Measurements from ENCODE around the gene ADAMTS8. TPM values are rescaled to one million over a fixed set of nuclear protein-coding genes. Genes with fewer than 3 reads are reported as not detected.
A peak's percentile ranks its signal among the peaks of the same experiment; 100 is the strongest.

The ADAMTS8 gene
- 5.7 TPM for total RNA-seq

- H3K9me3 ChIP-seq (ENCODE audit: control insufficient read depth in 3 of 3, low read length in 3 of 3), result no peaks in the 10 kb centered on the region
- H3K27me3 ChIP-seq (ENCODE audit: control insufficient read depth in 3 of 3, insufficient read depth in 3 of 3, low read length in 3 of 3), result peaks cover 36 to 50% (median 39%) of the 10 kb centered on the region in 3 donors
- H3K4me1 ChIP-seq (ENCODE audit: control insufficient read depth in 3 of 3, insufficient read depth in 3 of 3, low read length in 3 of 3), result peaks cover 11 to 23% (median 15%) of the 10 kb centered on the region in 3 donors
- H3K4me3 ChIP-seq (ENCODE audit: low read length in 3 of 3), result peak within 1 kb of the TSS; percentile 45 to 58 (median 54)
- no peak within 1 kb of the TSS for H3K27ac ChIP-seq (ENCODE audit: low read depth, low read length)
- H3K36me3 ChIP-seq (ENCODE audit: control insufficient read depth in 3 of 3, insufficient read depth in 3 of 3, low read length in 3 of 3), result no peaks in the 10 kb centered on the region
- H3K9ac ChIP-seq (ENCODE audit: low read depth in 1 of 3, low read length in 3 of 3), result peak within 1 kb of the TSS in 1 of 3 donors; percentile 45
Measured at GRCh38 chr11:130428316-130429119, at the start of gene ADAMTS8. Gene ADAMTS8, minus strand, starts transcription at chr11:130428609. Its CDS starts 323 bp downstream, at chr11:130428286.

GRCh38 chr11:130477586-130478203 lies 49.3 kb upstream of the ADAMTS8 start:
- Histone ChIP-seq H3K9me3 (ENCODE audit: control insufficient read depth in 3 of 3, low read length in 3 of 3) (no peaks in the 10 kb centered on the region), H3K4me3 (ENCODE audit: low read length in 3 of 3) (no peak overlapping the region), H3K9ac (ENCODE audit: low read depth in 1 of 3, low read length in 3 of 3) (no peak overlapping the region), H3K27ac (ENCODE audit: low read depth, low read length) (peak overlapping the region; percentile 72), H3K4me1 (ENCODE audit: control insufficient read depth in 3 of 3, insufficient read depth in 3 of 3, low read length in 3 of 3) (peaks cover 22 to 33% (median 27%) of the 10 kb centered on the region in 3 donors), H3K27me3 (ENCODE audit: control insufficient read depth in 3 of 3, insufficient read depth in 3 of 3, low read length in 3 of 3) (no peaks in the 10 kb centered on the region), H3K36me3 (ENCODE audit: control insufficient read depth in 3 of 3, insufficient read depth in 3 of 3, low read length in 3 of 3) (peaks cover 0 to 8% (median 0%) of the 10 kb centered on the region in 3 donors)

GRCh38 chr11:130476922-130477491 lies 48.6 kb upstream of the ADAMTS8 start:
- H3K4me1 ChIP-seq (ENCODE audit: control insufficient read depth in 3 of 3, insufficient read depth in 3 of 3, low read length in 3 of 3), result peaks cover 22 to 33% (median 27%) of the 10 kb centered on the region in 3 donors
- peaks cover 0 to 11% (median 0%) of the 10 kb centered on the region in 3 donors for H3K36me3 ChIP-seq (ENCODE audit: control insufficient read depth in 3 of 3, insufficient read depth in 3 of 3, low read length in 3 of 3)
- peak overlapping the region; percentile 72 for H3K27ac ChIP-seq (ENCODE audit: low read depth, low read length)

GRCh38 chr11:130476200-130476921 lies 48.0 kb upstream of the ADAMTS8 start:
- H3K4me3 ChIP-seq (ENCODE audit: low read length in 3 of 3), result no peak overlapping the region
- peak overlapping the region; percentile 72 for H3K27ac ChIP-seq (ENCODE audit: low read depth, low read length)
- peaks cover 0 to 11% (median under 1%) of the 10 kb centered on the region in 3 donors for H3K36me3 ChIP-seq (ENCODE audit: control insufficient read depth in 3 of 3, insufficient read depth in 3 of 3, low read length in 3 of 3)
- H3K9ac ChIP-seq (ENCODE audit: low read depth in 1 of 3, low read length in 3 of 3), result peak overlapping the region in 1 of 3 donors; percentile 33
- H3K9me3 ChIP-seq (ENCODE audit: control insufficient read depth in 3 of 3, low read length in 3 of 3), result no peaks in the 10 kb centered on the region
- peaks cover 22 to 33% (median 27%) of the 10 kb centered on the region in 3 donors for H3K4me1 ChIP-seq (ENCODE audit: control insufficient read depth in 3 of 3, insufficient read depth in 3 of 3, low read length in 3 of 3)
- no peaks in the 10 kb centered on the region for H3K27me3 ChIP-seq (ENCODE audit: control insufficient read depth in 3 of 3, insufficient read depth in 3 of 3, low read length in 3 of 3)

More at GRCh38 chr11:130476922-130477491, 48.6 kb upstream of the ADAMTS8 start:
- no peaks in the 10 kb centered on the region for H3K27me3 ChIP-seq (ENCODE audit: control insufficient read depth in 3 of 3, insufficient read depth in 3 of 3, low read length in 3 of 3)
- H3K4me3 ChIP-seq (ENCODE audit: low read length in 3 of 3), result no peak overlapping the region
- H3K9ac ChIP-seq (ENCODE audit: low read depth in 1 of 3, low read length in 3 of 3), result no peak overlapping the region
- H3K9me3 ChIP-seq (ENCODE audit: control insufficient read depth in 3 of 3, low read length in 3 of 3), result no peaks in the 10 kb centered on the region

- no peak overlapping the region for H3K27ac ChIP-seq (ENCODE audit: low read depth, low read length)
- H3K4me3 ChIP-seq (ENCODE audit: low read length in 3 of 3), result no peak overlapping the region
- no peaks in the 10 kb centered on the region for H3K9me3 ChIP-seq (ENCODE audit: control insufficient read depth in 3 of 3, low read length in 3 of 3)
- no peaks in the 10 kb centered on the region for H3K27me3 ChIP-seq (ENCODE audit: control insufficient read depth in 3 of 3, insufficient read depth in 3 of 3, low read length in 3 of 3)
- no peak overlapping the region for H3K9ac ChIP-seq (ENCODE audit: low read depth in 1 of 3, low read length in 3 of 3)
- peaks cover 22 to 33% (median 27%) of the 10 kb centered on the region in 3 donors for H3K4me1 ChIP-seq (ENCODE audit: control insufficient read depth in 3 of 3, insufficient read depth in 3 of 3, low read length in 3 of 3)
- peaks cover 0 to 15% (median 3%) of the 10 kb centered on the region in 3 donors for H3K36me3 ChIP-seq (ENCODE audit: control insufficient read depth in 3 of 3, insufficient read depth in 3 of 3, low read length in 3 of 3)
Measured at GRCh38 chr11:130475426-130476053, 47.1 kb upstream of the ADAMTS8 start.

GRCh38 chr11:130474637-130475400 lies 46.4 kb upstream of the ADAMTS8 start:
- H3K9ac ChIP-seq (ENCODE audit: low read depth in 1 of 3, low read length in 3 of 3), result no peak overlapping the region
- H3K27me3 ChIP-seq (ENCODE audit: control insufficient read depth in 3 of 3, insufficient read depth in 3 of 3, low read length in 3 of 3), result no peaks in the 10 kb centered on the region
- no peaks in the 10 kb centered on the region for H3K9me3 ChIP-seq (ENCODE audit: control insufficient read depth in 3 of 3, low read length in 3 of 3)
- peaks cover 0 to 15% (median 3%) of the 10 kb centered on the region in 3 donors for H3K36me3 ChIP-seq (ENCODE audit: control insufficient read depth in 3 of 3, insufficient read depth in 3 of 3, low read length in 3 of 3)
- peaks cover 22 to 29% (median 27%) of the 10 kb centered on the region in 3 donors for H3K4me1 ChIP-seq (ENCODE audit: control insufficient read depth in 3 of 3, insufficient read depth in 3 of 3, low read length in 3 of 3)
- H3K27ac ChIP-seq (ENCODE audit: low read depth, low read length), result no peak overlapping the region
- no peak overlapping the region for H3K4me3 ChIP-seq (ENCODE audit: low read length in 3 of 3)

GRCh38 chr11:130473795-130474377 lies 45.5 kb upstream of the ADAMTS8 start:
- Histone ChIP-seq H3K27me3 (ENCODE audit: control insufficient read depth in 3 of 3, insufficient read depth in 3 of 3, low read length in 3 of 3) (no peaks in the 10 kb centered on the region), H3K36me3 (ENCODE audit: control insufficient read depth in 3 of 3, insufficient read depth in 3 of 3, low read length in 3 of 3) (peaks cover 0 to 17% (median 3%) of the 10 kb centered on the region in 3 donors), H3K9ac (ENCODE audit: low read depth in 1 of 3, low read length in 3 of 3) (no peak overlapping the region), H3K4me1 (ENCODE audit: control insufficient read depth in 3 of 3, insufficient read depth in 3 of 3, low read length in 3 of 3) (peaks cover 17 to 28% (median 24%) of the 10 kb centered on the region in 3 donors), H3K27ac (ENCODE audit: low read depth, low read length) (no peak overlapping the region), H3K4me3 (ENCODE audit: low read length in 3 of 3) (no peak overlapping the region), H3K9me3 (ENCODE audit: control insufficient read depth in 3 of 3, low read length in 3 of 3) (no peaks in the 10 kb centered on the region)

- Histone ChIP-seq H3K4me3 (ENCODE audit: low read length in 3 of 3) (no peak overlapping the region), H3K27me3 (ENCODE audit: control insufficient read depth in 3 of 3, insufficient read depth in 3 of 3, low read length in 3 of 3) (no peaks in the 10 kb centered on the region), H3K9me3 (ENCODE audit: control insufficient read depth in 3 of 3, low read length in 3 of 3) (no peaks in the 10 kb centered on the region), H3K9ac (ENCODE audit: low read depth in 1 of 3, low read length in 3 of 3) (no peak overlapping the region), H3K4me1 (ENCODE audit: control insufficient read depth in 3 of 3, insufficient read depth in 3 of 3, low read length in 3 of 3) (peaks cover 16 to 21% (median 18%) of the 10 kb centered on the region in 3 donors), H3K36me3 (ENCODE audit: control insufficient read depth in 3 of 3, insufficient read depth in 3 of 3, low read length in 3 of 3) (peaks cover 0 to 17% (median 3%) of the 10 kb centered on the region in 3 donors), H3K27ac (ENCODE audit: low read depth, low read length) (no peak overlapping the region)
Measured at GRCh38 chr11:130473056-130473794, 44.8 kb upstream of the ADAMTS8 start.

Data from skeletal muscle tissue (tissue), 4 donors.